Stimulated activated CD8-positive, alpha-beta memory T cell treated with anti-CD3 and anti-CD28 coated beads, Interleukin-2, amount 100 ng/mL, for 1 hour (primary cell): ENCODE measurements around the gene NMNAT2.
"Not testable (repeated sequence)": the region's sequence is repeated elsewhere in the genome, so short reads cannot be mapped to it uniquely, and the experiment has no call there.

Experiments
- DNase-seq, 2 donors: peaks; one replicate each; pipeline ENCODE4 v3.0.0-alpha.2; 2020; ENCODE audit warnings: low read depth in 2 of 2

NMNAT2 gene

DNA sequence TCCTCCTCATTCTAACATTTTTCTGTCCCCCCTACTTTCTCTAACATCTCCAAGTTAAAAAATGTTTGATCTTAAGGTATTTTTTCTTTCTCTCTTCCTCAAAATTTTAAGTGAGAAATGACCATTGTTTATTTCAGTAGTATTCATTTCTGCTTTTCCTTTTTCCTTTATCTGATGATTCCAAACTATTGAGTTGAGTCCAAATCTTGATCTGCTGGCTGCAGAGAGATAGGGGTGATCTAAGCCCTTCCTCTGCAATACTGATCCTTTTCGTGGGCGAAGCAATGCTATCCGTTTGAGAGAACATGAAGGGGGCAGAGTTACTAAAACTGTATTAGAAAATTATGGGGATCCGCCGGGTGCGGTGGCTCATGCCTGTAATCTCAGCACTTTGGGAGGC lies 516 bp upstream of the NMNAT2 start:
- no peak for DNase-seq

DNA sequence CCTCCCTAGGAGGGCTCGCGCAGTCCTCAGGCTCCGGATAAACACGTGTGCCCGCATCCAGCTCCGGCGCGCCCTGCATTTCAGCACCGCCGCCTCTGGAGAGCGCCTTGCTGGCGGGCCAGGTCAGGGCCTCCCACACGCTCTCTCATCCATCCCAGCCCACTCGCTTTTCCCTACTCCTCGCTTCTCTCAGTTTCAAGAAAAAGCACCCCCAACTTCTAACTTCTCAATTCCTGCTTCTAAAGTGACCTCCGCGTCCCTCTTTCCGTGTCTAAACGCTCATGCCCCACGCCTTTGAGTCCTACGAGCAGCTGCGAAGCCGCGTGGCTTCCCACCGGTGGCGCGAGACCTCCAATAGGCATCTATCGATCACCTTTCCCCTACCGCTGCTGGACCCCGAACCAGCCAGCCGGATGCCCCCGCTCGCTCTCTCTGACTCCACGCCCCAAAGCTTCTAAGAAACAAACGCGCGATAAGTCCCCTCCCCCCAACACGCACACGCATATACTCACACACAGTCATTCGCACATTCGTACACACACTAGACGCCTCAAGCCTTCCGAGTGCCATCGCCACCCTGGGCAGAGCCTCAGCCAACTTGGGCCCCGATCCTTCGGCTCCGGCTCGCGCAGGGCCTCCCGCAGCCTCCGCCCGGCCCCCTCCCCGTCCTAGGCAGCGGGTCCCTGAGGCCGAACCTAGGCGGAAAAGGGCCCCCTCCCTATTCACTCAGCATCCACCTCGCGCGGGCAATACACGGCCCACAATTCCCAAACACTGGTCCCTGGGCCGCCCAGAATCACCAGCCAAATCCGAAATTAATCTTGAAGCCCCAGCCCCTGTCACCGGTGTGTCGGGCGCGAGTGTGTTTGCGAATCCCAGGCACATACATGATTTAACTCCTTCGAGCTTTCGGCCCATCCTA lies 1.1 kb downstream of the NMNAT2 start:
- DNase-seq = peak in 1 of 2 donors; percentile 4

DNA sequence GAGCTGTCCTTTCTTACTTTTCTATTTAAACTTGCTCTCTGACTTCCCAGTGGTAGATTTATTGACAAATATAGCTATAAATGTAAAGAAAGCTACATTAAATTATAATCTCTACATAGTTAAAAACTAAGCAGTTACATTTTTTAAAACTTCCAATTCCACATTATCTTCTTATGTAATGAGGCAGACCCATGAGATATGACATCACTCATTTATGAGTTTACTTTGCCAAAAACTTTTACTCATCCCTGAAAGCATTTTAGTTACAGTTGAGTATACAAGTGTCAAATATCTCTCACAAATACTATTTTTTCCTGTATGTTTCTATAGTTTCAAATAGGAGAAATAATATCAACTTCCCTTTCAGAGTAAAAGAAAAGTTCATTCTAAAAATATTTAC lies 3.8 kb downstream of the NMNAT2 start:
- DNase-seq = no peak

DNA sequence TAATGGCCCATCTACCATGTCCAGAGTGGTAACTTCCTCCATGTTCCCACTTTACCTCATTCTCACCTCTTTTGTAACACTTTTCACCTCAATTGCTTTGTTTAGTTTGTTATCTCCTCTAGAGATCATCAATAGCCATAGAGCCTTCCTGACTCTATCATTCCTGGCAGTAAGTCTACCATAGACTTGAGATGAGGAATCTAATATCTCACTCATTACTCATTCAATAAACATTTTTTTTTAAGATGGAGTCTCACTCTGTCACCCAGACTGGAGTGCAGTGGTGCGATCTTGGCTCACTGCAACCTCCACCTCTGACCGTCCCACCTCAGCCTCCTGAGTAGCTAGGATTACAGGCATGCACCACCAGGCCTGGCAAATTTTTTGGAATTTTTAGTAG lies 7.1 kb downstream of the NMNAT2 start:
- DNase-seq = no peak

DNA sequence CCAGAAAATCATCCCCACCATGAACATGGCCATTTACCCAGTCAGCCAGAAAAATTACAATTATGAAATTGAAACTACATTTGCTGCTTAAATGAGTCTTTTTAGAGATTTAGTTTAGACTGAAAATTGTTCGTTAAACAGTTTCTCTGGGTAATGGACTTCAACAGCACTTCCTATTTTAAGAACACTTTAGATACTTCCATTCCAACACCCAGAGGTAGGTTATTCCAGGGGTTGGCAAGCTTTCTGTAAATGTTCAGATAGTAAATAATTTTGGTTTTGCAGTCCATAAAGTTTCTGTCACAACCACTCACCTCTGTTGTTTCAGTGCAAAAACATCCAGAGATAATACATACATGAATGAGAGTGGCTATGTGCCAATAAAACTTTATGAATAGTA lies 10.2 kb downstream of the NMNAT2 start:
- no peak for DNase-seq

DNA sequence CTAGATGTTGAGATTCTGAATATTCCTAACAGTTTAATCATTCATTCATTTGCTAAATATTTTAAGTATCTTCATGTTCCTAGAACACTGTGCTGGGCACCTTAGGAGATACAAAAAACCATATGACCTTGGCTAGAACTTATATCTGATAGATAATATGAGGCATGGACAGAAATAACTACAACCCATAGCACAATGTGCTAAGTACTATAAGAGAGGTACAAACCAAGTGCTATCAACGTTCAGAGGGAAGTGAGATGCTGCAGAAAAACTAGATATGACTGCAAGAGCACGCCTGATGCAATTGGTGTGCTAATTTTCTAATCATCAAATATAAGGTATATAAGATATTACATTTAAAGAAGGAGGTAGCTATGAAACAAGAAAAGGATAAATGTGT lies 10.7 kb downstream of the NMNAT2 start:
- no peak for DNase-seq

DNA sequence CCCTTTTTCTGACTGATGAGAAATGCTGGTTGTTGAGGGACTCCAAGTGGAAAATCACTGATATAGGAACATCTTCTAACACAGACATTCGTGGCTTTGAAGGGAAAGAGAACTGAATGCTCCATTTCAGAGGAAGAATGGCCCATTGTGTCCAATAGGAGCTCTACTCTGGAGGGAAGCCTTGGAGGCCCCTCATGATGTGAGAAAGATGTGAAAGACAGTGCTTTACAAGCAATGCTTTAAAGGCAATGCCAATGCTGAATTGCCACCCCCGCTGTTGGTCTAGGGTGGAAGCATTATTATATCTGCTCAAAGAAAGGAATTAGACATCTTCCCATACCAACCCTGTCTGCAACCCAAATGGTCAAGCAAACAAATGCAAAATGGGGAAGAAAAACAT lies 13.7 kb downstream of the NMNAT2 start:
- DNase-seq = no peak

DNA sequence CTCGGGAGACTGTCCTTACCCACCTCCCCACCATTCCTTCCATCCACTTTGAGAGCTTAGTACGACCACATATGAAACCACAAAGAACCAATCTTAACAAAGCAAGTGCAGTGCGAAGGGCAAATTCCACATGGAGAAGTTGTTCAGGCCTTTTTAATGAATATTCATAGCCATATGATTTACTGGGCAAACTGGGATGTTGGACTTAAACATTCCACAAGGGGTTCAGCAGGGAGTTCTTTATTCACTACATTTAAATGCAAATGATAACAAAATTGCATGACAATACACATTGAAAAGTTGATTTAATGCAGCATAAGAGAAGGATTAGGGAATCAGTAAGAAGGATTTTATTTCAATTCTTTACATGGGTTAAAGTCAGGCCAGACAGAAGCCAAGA lies 14.7 kb downstream of the NMNAT2 start:
- DNase-seq = no peak

DNA sequence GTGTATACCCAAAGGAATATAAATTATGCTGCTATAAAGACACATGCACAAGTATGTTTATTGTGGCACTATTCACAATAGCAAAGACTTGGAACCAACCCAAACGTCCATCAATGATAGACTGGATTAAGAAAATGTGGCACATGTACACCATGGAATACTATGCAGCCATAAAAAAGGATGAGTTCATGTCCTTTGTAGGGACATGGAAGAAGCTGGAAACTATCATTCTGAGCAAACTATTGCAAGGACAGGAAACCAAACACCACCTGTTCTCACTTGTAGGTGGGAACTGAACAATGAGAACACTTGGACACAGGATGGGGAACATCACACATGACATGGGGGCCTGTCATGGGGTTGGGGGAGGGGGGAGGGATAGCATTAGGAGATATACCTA lies 16.6 kb downstream of the NMNAT2 start:
- not testable (repeated sequence) for DNase-seq

DNA sequence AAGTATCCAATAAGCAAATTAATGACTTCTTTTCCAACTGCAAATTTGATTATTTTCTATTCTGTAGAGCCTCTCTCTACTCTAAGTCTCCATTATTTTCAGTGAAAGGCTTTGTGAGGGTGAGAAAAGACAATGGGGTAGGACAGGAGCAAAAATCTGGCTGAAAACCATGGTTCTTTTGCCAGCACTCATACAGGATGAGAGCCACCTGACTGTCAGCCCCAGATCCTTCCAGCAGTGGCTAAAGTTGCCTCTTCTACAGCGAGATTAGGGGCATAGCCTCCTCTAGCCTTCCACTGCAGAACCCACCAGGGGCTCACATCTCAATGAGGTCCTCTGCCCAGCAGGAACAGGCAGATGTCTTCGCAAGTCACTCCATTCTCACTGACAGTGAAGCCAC lies 23.7 kb downstream of the NMNAT2 start:
- DNase-seq = no peak

DNA sequence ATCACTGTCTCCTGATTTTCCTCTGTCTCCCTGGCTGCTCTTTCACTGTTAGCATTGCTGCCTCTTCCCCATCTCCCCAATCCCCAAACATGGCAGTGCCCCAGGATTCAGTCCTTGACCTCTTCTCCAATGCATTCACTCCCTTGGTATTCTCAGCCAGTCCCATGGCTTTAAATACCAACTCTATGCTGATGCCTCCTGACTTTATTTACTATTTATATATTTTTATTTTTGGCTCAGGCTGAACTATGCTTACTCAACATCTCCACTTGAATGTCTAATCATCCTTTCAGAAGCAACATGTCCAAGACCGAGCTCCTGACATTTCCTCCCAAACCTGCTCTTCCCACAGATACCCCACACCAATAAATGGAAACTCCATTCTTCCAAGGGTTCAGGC lies 26.3 kb downstream of the NMNAT2 start:
- no peak for DNase-seq

DNA sequence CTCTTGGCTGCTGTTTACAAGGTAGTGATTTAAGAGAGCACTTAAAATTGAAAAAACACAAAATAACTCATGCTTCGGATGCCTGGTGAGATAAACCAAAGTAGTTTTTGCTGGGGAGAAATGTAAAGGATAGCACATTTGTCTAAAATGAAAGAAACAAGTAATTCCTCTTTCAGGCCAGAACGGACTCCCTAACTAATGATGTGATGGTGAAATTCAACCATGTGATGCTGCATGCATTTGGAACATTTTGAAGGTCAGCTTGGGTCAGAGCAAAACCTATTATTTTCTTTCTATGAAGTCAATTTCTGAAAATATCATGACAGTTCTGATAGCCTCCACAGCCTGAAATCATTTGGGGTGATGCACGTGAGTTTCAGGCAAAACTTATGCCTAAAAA lies 27.6 kb downstream of the NMNAT2 start:
- no peak for DNase-seq

DNA sequence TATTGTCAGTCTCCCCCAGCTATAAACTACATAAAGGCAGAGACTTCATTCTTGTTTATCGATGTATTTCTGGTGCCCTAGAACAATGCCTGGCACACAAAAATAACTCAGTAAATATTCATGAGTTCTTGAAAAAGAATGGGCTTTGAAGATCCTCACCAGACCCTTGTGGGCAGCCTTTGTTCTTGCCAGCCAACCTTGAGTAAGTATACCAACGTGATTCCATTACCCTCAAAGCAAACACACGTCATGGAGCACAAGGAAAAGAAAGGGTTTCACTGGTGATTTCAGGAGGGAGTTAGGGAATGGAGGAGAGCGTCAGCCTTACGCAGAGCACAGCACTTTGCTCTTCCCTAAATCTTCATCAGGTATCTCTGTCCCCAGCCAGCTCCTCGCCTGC lies 29.4 kb downstream of the NMNAT2 start:
- no peak for DNase-seq

DNA sequence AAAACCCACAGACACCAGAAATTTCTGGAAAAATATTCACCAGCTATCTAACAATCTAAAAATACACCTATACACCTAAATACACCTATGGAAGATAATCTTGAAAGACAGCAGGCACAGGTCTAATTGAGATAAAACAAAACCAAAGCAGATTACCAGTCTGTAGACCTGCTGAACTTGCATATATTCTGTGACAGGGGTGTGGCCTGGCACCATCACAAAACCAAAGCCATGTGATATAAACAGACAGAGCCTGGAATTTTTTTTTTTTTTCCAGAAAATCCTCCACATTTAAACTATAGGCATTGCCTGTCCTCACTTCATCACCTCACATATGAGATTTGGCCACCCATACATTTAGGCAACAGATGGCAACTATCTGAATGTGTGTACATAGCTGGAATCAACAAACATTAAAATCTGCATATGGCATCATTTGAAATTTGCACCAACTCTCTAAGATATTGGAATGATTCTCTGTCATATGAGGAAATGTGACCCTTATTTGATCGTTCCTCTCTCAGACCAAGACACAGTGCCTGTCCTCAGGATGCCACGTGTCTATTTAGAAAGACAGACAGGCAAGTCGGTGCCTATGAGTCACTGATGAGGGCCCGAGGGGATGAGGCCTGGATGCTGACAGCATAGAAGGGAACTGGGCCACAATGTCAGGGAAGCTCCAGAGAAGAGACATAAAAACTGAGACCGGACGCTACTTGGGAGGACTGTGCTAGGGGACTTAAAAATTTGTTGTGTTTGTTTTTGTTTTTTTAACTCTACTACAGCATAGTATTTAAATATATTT lies 32.6 kb downstream of the NMNAT2 start:
- DNase-seq = no peak

DNA sequence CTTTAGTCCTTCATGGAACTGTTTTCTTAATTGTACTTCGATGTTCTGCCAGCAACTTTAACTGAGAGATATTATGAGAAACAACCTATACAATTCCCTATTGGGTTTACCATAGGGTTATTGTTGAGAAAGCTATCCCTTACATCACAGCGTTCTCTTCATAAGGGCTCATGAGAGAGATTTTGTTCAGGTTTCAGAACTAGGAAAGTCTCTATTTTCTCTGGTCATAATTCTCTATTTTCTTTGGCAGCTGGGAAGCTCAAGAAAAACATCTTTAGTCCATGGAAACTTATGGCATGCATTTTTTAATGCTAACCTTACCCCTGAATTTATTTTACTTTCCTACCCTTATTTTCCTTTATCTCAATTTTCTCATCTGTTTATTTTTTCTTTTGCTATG lies 38.2 kb downstream of the NMNAT2 start:
- DNase-seq = no peak

DNA sequence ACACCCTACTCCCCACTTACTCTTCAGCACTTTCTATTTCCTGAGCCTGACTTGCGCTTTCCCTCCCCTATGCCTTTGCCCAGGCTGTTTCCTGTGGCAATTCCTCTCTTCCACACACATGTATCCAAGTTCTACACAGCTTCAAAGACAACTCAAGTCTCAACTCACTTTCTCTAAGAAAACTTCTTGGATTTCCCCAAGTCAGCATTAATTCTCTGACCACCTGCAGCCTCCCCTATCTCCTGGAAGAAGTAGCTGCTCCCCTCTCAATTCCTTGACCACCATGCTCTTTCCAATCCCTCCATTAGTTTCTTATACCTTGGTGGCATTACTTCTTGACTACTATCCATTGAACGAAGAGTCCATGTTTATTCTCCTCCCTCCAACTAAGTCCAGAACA lies 42.8 kb downstream of the NMNAT2 start:
- DNase-seq = no peak

DNA sequence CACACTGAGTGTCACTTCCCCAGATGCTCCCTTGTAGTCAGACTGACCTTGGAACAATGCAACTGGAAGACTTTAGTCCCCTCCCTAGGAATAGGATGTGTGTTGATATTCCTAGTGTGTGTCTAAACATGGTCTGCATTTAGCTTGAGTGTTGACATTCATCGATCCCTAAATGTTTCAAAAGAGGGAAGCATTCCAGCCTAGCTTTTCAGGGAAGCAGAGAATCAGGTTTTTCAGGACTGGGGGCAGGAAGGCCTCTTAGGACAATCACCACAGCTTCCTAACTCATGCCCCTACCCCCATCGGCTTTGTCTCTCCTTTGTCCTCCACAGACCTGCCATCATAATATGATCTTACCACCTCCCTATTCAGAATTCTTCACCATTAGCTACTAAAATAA lies 43.4 kb downstream of the NMNAT2 start:
- no peak for DNase-seq

DNA sequence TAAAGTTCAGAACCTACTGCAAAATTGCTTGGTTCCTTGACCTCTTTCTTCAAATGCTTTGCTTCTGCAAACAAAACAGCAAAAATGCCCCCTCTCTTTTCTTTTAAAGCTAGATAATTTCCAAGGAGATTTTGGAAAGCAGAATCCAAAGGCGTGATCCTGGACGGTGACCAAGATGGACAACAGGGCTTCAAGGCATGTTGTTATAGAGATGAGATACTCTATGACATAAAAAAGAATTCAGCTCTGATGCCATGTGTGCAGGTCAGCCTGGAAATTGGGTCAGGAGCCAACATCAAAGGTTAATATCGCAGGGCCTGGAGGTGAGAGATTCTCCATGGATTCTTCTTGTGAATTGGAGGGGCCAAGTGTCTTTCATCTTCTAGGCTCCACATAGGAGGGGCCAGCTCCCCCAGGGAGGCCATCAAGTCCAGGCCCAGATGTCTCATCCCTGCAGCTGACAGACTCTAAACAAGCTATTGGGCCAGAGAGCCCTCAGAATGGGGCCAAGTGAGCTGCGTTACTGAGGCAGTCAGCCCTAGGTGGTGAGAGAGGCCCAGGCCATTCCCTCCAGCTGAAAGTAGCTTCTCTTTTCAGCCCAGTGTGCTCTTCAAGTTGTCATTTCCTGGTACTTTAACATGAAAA lies 45.5 kb downstream of the NMNAT2 start:
- no peak for DNase-seq

DNA sequence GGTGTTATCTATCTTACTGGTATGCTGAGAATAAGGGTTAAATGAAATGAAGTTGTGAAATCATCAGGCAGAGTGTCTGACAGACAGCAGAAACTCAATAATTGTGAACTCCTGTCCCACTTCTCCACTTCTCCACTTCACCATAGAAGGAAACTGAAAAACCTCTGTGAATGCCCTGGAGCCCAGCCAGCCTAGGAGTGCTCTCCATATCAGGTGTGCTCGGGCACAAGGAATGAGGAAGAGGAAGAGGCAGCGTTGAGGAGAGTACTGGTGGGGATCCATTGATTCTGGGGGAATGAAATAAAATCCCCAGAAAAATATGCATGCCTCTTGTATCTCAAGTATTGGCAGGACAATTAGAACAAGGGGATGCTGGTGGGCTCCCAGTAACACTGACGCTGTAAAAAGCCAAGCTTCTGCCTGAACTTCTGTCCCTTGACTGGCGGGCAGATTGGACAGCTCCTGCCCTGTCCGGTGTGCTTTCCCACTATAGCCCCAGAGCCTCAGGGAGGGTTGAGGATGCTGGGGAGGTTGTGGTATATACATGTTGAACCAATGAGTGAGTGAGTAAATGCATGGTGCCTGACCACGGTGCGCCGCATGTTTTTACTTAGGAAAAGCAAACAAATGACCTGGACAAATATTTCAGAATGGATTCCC lies 47.7 kb downstream of the NMNAT2 start:
- DNase-seq = no peak

DNA sequence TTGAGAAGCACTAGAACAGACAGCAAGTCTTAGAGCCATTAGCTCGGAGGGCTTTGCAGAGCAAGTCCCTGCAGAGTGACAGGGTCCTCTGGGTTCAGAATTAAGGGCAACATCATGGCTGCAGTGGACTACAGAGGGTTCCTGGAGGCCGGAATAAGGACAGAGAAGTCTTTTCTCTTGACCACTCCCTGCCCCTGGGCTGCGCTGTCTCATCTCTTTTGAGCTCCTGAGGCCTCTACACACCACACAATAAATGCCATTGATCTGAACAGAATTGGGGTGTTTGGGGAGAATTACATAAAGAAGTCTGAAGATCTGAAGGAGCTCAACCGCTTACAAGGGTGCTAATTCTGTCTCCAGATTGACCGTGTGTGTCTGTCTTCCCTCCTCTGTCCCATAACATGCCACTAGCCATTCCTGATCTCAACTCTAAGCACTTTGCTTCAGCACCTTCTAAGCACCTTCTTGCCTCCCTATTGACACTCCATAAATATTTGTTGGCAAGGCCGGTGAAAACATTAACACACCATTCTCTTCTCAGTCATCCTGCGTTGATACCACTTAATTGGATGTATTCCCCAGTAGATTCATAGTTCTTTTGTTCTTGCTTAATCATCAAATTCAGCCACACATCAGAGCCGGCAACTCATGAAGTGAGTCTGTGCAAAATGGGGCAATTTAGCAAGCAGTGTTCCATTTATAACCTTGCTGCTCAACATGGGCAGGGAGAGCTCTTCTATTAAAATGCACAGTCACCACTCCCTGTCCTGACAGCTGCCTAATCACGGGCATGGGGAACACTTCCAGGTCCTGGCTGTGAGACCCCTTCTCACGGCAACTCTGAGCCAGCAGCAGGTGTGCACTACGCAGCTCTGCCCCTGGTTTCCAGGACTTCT lies 49.7 kb downstream of the NMNAT2 start:
- no peak for DNase-seq

DNA sequence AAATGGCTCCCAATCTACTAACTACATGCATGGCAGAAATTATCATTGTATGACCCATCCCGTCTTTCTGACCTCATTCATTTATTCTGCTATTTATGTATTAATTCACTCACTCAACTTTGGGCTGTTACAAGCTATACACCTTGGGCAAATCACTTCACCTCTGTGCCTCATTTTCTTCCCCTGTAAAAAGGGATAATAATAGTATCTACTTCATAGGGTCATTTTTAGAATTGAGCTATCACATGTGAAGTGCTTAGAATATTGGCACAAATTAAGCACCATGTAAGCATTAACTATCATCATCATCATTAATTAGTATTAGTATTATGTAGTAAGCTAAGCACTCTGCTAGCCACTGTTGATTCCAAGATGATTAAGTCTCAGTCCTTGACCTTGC lies 52.1 kb downstream of the NMNAT2 start:
- no peak for DNase-seq
